ENCODE results near the gene LGI4.

DNA sequence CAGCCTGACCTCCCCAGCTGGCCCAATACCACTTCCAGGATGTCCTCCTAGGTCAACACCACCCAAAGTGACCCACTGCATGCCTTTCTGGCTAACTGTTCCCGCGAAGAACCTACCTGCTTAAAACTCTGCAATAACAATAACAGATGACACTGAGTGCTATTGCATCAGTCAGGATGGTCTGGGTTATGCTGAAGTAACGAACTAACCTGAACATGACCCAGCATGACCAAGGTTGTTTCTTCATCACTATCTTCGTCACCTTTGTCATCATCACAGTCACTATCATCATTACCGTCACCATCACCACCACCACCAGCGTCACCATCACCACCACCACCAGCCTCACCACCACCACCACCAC lies 29.8 kb downstream of the LGI4 start:
- TF ChIP-seq, protein P1, sequence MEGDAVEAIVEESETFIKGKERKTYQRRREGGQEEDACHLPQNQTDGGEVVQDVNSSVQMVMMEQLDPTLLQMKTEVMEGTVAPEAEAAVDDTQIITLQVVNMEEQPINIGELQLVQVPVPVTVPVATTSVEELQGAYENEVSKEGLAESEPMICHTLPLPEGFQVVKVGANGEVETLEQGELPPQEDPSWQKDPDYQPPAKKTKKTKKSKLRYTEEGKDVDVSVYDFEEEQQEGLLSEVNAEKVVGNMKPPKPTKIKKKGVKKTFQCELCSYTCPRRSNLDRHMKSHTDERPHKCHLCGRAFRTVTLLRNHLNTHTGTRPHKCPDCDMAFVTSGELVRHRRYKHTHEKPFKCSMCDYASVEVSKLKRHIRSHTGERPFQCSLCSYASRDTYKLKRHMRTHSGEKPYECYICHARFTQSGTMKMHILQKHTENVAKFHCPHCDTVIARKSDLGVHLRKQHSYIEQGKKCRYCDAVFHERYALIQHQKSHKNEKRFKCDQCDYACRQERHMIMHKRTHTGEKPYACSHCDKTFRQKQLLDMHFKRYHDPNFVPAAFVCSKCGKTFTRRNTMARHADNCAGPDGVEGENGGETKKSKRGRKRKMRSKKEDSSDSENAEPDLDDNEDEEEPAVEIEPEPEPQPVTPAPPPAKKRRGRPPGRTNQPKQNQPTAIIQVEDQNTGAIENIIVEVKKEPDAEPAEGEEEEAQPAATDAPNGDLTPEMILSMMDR (IDR thresholded peaks at IDR 0.05), result no peak
- TF ChIP-seq POLR2A (IDR thresholded peaks at IDR 0.05), result no peak
